HepG2 (cell line): ENCODE measurements around the gene KIAA1614. TPM values are rescaled to one million over a fixed set of nuclear protein-coding genes. Genes with fewer than 3 reads are reported as not detected.

ENCODE experiments used
- ATAC-seq: fragments of 200-7000 bp; cut with Tn5 transposase; 3 replicates; pipeline ENCODE4 v1.9.1; 2020; ENCODE audit warnings: mild to moderate bottlenecking, moderate library complexity
- BruUV-seq: library from RNA; stranded (reverse); fragments of 400-500 nt; replicated peaks from 2 replicates; lab custom pipeline; 2021; lab: Mats Ljungman, UMichigan
- CTCF ChIA-PET: fragments of 300-600 bp; formaldehyde crosslinking; extraction: SDS; loops from one replicate; lab custom pipeline; 2021; ENCODE audit warnings: low total read pairs, inconsistent platforms, low intra/inter-chr PET ratio; lab: Yijun Ruan, JAX
- POLR2A ChIA-PET: fragments of 350-600 bp; sonication (Branson Sonifier 250); formaldehyde crosslinking; loops from one replicate; lab custom pipeline; 2020; ENCODE audit warnings: antibody characterized with exemption, inconsistent platforms; lab: Yijun Ruan, JAX
- DNase-seq: peaks from one replicate; pipeline ENCODE4 v3.0.0-alpha.2; 2015; ENCODE audit warnings: low spot score
- FAIRE-seq: peaks from 3 replicates; lab custom pipeline; 2011; peaks lifted over from hg19 to GRCh38; lab: Jason Lieb, UNC
- H2AFZ ChIP-seq: one replicate; pipeline ENCODE4 v1.6.1; 2011; ENCODE audit warnings: low read length, inconsistent platforms
- H3K27ac ChIP-seq: fragments of 300-600 bp; 3 replicates; pipeline ENCODE4 v1.8.0; 2011; ENCODE audit warnings: mixed run types, mild to moderate bottlenecking, mixed read lengths, low read length, inconsistent platforms; ENCODE audit not compliant: insufficient read depth; ENCODE audit errors: extremely low read length
- H3K27me3 ChIP-seq, 2 experiments: fragments of 200-600 bp in 1 of 2; 2 replicates in 1 of 2; 3 replicates in 1 of 2; pipeline versions ENCODE4 v1.6.0 to v1.8.0; 2011; ENCODE audit warnings: low read length in 2 of 2, mild to moderate bottlenecking in 2 of 2, moderate library complexity in 2 of 2, inconsistent platforms in 1 of 2; ENCODE audit not compliant: insufficient read depth in 2 of 2, control insufficient read depth in 1 of 2
- H3K36me3 ChIP-seq, 2 experiments: fragments of 200-600 bp in 1 of 2; replicated peaks in 1 of 2; 2 replicates in 1 of 2; 3 replicates in 1 of 2; pipeline versions ENCODE4 v1.5.1 to v1.8.0; 2011; ENCODE audit warnings: low read length in 2 of 2, inconsistent platforms in 1 of 2; ENCODE audit not compliant: insufficient read depth in 2 of 2, control insufficient read depth in 1 of 2
- H3K4me1 ChIP-seq: 2 replicates; pipeline ENCODE4 v1.5.1; 2012; ENCODE audit warnings: low read length, inconsistent platforms; ENCODE audit not compliant: insufficient read depth
- H3K4me2 ChIP-seq: 2 replicates; pipeline ENCODE4 v1.6.0; 2011; ENCODE audit warnings: low read depth, low read length, inconsistent platforms
- H3K4me3 ChIP-seq, 3 experiments: fragments of 200-600 bp in 1 of 3; sonication (generic), shearing (Covaris generic) in 1 of 3; replicated peaks in 1 of 3; 2 replicates each; pipeline ENCODE4 v1.5.1; 2011 to 2016; ENCODE audit warnings: low read length in 3 of 3, inconsistent platforms in 2 of 3, low read depth in 2 of 3, mild to moderate bottlenecking in 2 of 3, control low read depth in 1 of 3, mixed read lengths in 1 of 3; ENCODE audit not compliant: insufficient read depth in 1 of 3
- H3K79me2 ChIP-seq: one replicate; pipeline ENCODE4 v1.6.1; 2011; ENCODE audit warnings: low read length, inconsistent platforms; ENCODE audit not compliant: insufficient read depth
- H3K9ac ChIP-seq: 2 replicates; pipeline ENCODE4 v1.6.0; 2011; ENCODE audit warnings: mild to moderate bottlenecking, low read depth, low read length, inconsistent platforms; ENCODE audit not compliant: insufficient read depth
- H3K9me3 ChIP-seq: 2 replicates; pipeline ENCODE4 v1.5.1; 2012; ENCODE audit warnings: mild to moderate bottlenecking, low read length
- H4K20me1 ChIP-seq: 2 replicates; pipeline ENCODE4 v1.6.0; 2011; ENCODE audit warnings: inconsistent platforms, mild to moderate bottlenecking, low read length, moderate library complexity; ENCODE audit not compliant: insufficient read depth
- ARID4A ChIP-seq: sonication (generic); formaldehyde crosslinking; IDR thresholded peaks from 2 replicates; pipeline ENCODE4 v1.5.0; 2020; ENCODE audit warnings: mild to moderate bottlenecking, missing genetic modification reagents, borderline replicate concordance
- LBX2 ChIP-seq: sonication (generic); formaldehyde crosslinking; IDR thresholded peaks from 2 replicates; pipeline ENCODE4 v1.5.0; 2020; ENCODE audit warnings: missing genetic modification reagents, mild to moderate bottlenecking, borderline replicate concordance
- MYPOP ChIP-seq: sonication (generic); formaldehyde crosslinking; IDR thresholded peaks from 2 replicates; pipeline ENCODE4 v1.8.1; 2023; ENCODE audit warnings: mild to moderate bottlenecking, moderate library complexity, missing genetic modification reagents
- NRL ChIP-seq: sonication (generic); formaldehyde crosslinking; IDR thresholded peaks from 2 replicates; pipeline ENCODE4 v1.5.0; 2020; ENCODE audit warnings: missing genetic modification reagents, mild to moderate bottlenecking, moderate library complexity, borderline replicate concordance
- SMAD1 ChIP-seq: sonication (generic); formaldehyde crosslinking; IDR thresholded peaks from 2 replicates; pipeline ENCODE4 v1.4.0; 2020; ENCODE audit warnings: missing genetic modification reagents, low read depth, mild to moderate bottlenecking, borderline replicate concordance
- ZBTB1 ChIP-seq: sonication (generic); formaldehyde crosslinking; IDR thresholded peaks from 2 replicates; pipeline ENCODE4 v1.4.0; 2020; ENCODE audit warnings: missing genetic modification reagents, borderline replicate concordance
- ZFP91 ChIP-seq: sonication (generic); formaldehyde crosslinking; IDR thresholded peaks from 2 replicates; pipeline ENCODE4 v1.9.0; 2022; ENCODE audit warnings: missing genetic modification reagents, mild to moderate bottlenecking, borderline replicate concordance
- ZNF501 ChIP-seq: sonication (generic); formaldehyde crosslinking; IDR thresholded peaks from 2 replicates; pipeline ENCODE4 v1.5.1; 2020; ENCODE audit warnings: mild to moderate bottlenecking, moderate library complexity, missing genetic modification reagents
- WGBS: methylation state at CpG from one replicate; pipeline ENCODE4 v1.1.6; 2017; ENCODE audit warnings: low lambda C conversion rate; 5-methylcytosine and 5-hydroxymethylcytosine counted together
- in situ Hi-C: cut with HindIII; loops from 2 replicates; pipeline ENCODE4 v1.10.0; 2017; ENCODE audit warnings: low pct_unique_long_range_greater_than_20kb; ENCODE audit not compliant: extremely low pct_ligation_motif_present
- intact Hi-C: fragments of 100-400 bp; cut with micrococcal nuclease; formaldehyde crosslinking; loops from one replicate; pipeline ENCODE4 v1.10.0; 2022; ENCODE audit not compliant: unreplicated experiment
- polyA plus RNA-seq, 8 experiments: library from polyadenylated mRNA; depleted of rRNA in 3 of 8; stranded (reverse) in 7 of 8; unstranded in 1 of 8; fragments of >200 nt; fragmentation: Illumina TruSeq in 4 of 8; extraction: Trizol in 4 of 8; gene quantifications; 2 replicates each; pipeline versions ENCODE4 v1.2.1 to v1.2.3, GENCODE V29; 2011 to 2016; ENCODE audit warnings: low read depth in 4 of 8, missing spikeins in 1 of 8, mixed read lengths in 1 of 8; ENCODE audit not compliant: insufficient read depth in 1 of 8
- total RNA-seq, 5 experiments: library from RNA; depleted of rRNA; stranded (reverse); fragments of >200 nt; fragmentation: Illumina TruSeq; extraction: Trizol; gene quantifications; 2 replicates each; pipeline ENCODE4 v1.2.3, GENCODE V29; 2016; ENCODE audit warnings: low read depth in 1 of 5

KIAA1614 gene
- total and polyA plus RNA-seq, 2 of the 13 experiments (the other 11 are each of a cell fraction or from before 2014, with no cell fraction given) = 0.15 to 0.77 TPM

GRCh38 chr1:180939073-180939710 is 26.5 kb downstream of the KIAA1614 start (continued):
- no peak for TF ChIP-seq ARID4A (CRISPR knock-in tag)

- Histone ChIP-seq H3K79me2 (no peaks in the 10 kb centered on the region), H3K9me3 (no peaks in the 10 kb centered on the region), H3K4me2 (no peak overlapping the region), H3K27ac (no peak overlapping the region), H3K36me3 (no peaks in the 10 kb centered on the region), H3K4me3 (no peak overlapping the region), H3K9ac (no peak overlapping the region), H3K27me3 (no peaks in the 10 kb centered on the region; a peak in 1 of 5 replicates), H4K20me1 (no peaks in the 10 kb centered on the region), H3K4me1 (peaks cover 21% of the 10 kb centered on the region)
- intact Hi-C loops = no loop called here
- no peak for DNase-seq
- POLR2A ChIA-PET = interaction anchor here (1.4 kb wide), 1 partner anchor 14 kb away, joined by 3 read pairs; no protein-coding TSS in a partner anchor
- ATAC-seq = no peak
- in situ Hi-C loops = no loop called here
- TF ChIP-seq SMAD1 (CRISPR knock-in tag) (no peak), ZNF501 (CRISPR knock-in tag) (no peak), LBX2 (CRISPR knock-in tag) (no peak), ZFP91 (CRISPR knock-in tag) (no peak), ZBTB1 (CRISPR knock-in tag) (no peak), MYPOP (CRISPR knock-in tag) (no peak), NRL (CRISPR knock-in tag) (no peak)
- TF ChIP-seq, all 625 proteins: peak for 0
- FAIRE-seq = no peak
- WGBS = 73% methylated on average over 3 of the region's 3 CpGs
- H2AFZ ChIP-seq = no peak overlapping the region
- CTCF ChIA-PET = no interaction called here
- no TSS peak for BruUV-seq
Observed at GRCh38 chr1:180939711-180940103, 27.0 kb downstream of the KIAA1614 start.
